CD4-positive, alpha-beta T cell treated with Interleukin-1 beta for 1 hour (primary cell): ENCODE measurements around the gene PKMYT1.
"Not testable (repeated sequence)": the region's sequence is repeated elsewhere in the genome, so short reads cannot be mapped to it uniquely, and the experiment has no call there.

ENCODE experiments used
- DNase-seq, 2 donors: peaks; one replicate each; pipeline ENCODE4 v3.0.0-alpha.2; 2020 to 2022

The PKMYT1 gene

DNA sequence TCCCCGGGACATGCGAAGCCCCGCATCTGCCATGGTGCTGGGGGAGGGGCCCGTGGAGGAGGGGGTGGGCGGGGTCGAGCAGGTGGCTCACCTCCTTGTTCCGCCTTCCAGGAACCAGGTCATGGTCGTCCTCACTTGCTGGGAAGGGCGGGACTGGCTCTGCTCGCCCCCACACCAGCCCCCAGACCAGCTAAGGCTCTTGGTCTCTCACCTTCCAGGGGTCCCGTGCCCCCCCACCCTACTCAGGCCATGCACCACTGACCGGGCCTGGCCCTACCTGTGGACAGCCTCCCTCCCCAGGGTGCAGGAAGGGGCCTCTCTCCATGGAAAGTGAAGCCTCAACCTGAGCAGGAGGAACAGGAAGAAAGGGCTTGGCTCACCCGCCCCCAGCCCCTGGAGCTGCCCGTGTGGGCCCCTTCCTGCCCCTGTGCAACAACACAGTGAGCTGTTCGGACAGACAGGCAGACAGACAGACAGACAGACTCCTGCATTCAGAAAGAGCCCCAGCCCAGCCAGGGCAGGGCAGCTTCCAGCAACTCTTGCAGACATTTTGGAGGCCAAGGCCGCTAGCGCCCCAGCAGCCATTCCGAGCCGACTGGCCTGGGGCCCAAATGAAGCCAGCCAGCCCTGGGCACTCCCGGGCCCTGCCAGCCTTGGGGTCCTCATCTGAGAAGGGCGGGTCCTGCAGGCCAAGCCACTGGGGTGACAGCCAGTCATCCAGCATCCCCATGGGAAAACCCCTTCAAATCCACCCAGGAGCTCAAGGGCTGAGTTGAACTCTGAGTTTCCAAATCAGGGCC lies 24.3 kb downstream of the PKMYT1 start:
- no peak for DNase-seq

DNA sequence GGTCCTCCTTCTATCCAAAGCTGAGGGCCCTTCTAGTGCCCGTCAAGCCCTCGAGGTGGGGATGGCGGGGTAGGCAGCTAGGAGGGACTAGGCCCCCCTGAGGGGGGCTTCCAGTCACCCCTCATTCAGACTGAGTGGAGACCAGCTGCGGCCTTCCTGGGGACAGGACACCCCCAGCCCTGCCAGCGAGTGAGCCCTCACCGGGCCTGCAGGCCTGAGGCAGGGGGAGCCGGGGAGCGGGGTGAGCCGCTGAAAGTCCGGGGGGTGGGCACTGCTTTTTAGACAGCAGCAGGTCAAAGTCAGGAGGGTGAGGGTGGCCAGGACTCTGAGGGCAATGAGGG lies 24.8 kb downstream of the PKMYT1 start:
- no peak for DNase-seq

DNA sequence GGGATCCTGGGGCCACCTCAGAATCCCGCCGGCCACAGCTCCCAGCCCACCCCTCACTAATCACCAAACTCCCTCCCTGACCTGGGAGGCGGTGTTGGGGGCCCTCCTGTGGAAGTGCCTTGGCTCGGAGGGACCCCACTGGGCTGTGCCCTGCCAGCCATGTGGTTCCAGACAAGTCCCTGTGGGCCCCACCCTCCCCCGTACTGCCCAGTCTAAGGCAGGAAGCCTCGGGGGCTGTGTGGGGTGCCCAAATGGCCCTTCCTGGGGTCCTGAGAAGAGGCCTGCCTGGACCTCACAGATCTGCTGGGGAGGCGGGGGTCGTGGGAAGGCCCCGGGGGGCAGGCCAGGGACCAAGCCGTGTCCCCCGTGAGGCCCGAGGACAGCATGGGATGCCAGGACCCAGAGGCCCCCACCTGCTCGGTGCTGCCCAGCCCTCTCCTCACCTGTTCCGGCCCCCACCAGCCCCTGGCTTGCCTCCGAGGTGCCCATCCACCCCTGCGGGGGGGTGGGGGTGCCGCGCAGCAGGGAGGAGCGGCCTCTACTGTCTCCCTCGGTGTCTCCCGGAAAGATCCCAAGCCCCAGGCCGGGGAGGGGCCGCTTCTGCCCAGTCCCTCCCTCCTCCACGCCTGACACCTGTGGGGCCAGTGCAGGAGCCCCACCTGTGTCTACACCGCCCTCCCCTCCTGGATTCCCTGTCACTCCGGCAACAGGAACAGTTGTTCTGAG lies 25.4 kb downstream of the PKMYT1 start:
- no peak for DNase-seq

DNA sequence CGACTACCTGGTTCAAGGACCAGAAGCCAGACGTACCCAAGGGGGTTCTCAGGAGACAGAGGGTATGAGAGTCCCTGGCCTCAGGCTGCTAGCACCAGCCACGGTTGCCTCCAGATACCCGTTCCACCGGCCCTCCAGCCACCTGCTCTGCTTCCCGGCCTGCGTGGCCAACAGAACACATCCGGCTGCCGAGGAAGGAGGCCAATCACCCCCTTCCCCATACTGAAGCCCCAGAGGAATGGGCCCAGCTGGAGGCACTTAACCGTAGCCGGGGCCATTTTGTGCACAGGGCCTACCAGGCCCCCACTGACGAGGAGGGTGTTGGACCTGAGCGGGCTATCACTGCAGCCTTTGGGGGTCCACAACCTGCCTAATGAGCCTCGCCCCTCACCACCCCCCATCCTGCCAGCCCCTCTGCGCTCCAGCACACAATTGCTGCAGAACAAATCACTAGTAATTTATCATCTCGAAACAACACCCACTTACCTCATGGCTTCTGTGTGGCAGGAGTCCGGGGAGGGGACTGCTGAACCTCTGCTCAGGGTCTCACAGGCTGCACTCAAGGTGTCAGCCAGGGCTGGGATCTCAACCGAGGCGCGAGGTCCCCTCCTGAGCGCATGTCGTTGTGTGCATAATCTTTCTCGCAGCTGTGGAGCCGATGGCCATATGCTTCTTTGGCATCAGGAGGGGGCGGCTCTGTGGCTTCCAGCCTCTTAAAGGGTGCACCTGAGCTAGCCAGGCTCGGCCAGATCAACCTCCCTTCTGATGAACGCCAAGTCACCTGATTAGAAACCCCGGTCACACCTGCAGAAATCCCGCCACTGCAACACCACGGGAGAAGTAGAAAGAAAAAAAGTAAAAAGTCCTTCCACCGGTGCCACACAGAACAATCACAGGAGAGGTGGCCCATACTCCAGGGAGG lies 26.3 kb downstream of the PKMYT1 start:
- no peak for DNase-seq

GRCh38 chr16:2952679-2953078 lies 27.6 kb downstream of the PKMYT1 start:
- DNase-seq = no peak

DNA sequence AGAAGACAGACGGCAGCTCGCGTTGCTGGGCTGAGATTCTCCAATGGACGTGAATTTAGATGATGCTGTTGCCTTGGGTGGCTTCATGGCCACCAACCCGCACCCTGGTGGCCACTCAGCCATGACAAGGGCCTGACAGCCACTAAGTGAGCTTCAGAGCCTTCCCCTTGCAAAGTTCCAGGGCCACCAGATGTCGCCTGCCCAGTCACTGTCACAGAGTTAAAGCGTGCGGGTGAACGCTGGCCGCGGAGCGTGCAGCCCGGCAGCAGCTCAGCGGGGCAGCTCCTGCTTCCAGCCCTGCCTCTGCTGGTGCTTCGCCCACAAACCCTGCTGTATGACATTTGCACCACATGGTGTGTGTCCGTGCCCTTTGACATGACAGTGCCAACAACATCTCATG lies 29.5 kb downstream of the PKMYT1 start:
- DNase-seq = no peak

DNA sequence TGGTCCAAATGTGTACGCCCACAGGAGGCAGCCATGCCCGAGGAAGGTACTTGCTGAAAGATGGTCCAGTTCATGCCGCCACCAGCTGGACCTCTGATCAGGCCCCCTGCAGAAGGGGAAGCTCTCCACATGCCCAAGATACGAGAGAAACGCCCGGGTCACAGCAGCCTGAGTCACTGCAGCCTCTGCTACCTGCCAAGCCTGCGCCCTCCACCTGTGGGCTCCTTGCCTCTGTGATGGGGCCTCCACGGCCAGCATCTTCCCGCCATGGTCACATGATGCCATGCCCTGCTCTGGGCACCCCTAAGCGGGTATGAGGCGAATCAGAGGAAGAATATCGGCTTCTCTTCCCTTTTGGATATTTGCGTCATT lies 29.9 kb downstream of the PKMYT1 start:
- no peak for DNase-seq

GRCh38 chr16:2949705-2950352 lies 30.4 kb downstream of the PKMYT1 start:
- DNase-seq = no peak

- no peak for DNase-seq
Observed at GRCh38 chr16:2948807-2949704, 31.2 kb downstream of the PKMYT1 start.

DNA sequence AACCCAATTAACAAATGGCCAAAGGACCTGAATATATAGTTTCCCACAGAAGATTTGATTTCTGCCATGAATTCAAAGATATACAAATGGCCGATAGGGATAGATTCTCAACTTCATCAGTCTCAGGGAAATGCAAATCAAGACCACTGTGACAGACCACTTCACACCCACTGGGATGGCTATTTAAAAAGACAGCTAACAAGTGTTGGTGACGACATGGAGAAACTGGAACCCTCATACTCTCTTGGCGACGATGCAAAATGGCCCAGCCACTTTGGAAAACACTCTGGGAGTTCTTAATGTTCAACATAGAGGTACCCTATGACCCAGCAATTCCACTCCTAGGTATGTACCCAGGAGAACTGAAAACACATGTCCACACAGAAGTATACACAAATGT lies 33.6 kb downstream of the PKMYT1 start:
- no peak for DNase-seq

DNA sequence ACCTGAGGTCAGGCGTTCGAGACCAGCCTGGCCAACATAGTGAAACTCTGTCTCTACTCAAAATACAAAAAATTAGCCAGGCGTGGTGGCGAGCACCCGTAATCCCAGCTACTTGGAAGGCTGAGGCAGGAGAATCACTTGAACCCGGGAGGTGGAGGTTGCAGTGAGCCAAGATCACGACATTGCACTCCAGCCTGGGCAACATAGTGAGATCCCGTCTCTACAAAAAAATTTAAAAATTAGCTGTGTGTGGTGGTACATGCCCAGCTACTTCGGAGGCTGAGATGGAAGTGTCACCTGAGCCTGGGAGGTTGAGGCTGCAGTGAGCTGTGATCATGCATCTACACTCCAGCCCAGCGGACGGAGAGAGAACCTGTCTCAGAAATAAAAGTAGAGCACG lies 36.5 kb downstream of the PKMYT1 start:
- DNase-seq = not testable (repeated sequence)

DNA sequence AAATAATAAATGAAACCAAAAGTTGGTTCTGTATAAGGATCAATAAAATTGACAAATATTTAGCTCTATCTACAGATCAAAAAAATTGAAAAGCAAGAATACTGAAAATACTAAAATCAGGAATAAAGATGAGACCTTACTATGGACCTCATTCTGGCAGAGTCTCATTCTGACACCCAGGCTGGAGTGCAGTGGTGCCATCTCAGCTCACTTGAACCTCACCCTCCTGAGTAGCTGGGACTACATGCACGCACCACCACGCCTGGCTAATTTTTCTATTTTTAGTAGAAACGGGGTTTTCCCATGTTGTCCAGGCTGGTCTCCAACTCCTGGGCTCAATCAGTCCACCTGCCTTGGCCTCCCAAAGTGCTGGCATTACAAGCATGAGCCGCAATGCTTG lies 38.2 kb downstream of the PKMYT1 start:
- no peak for DNase-seq

GRCh38 chr16:2939968-2940367 lies 40.3 kb downstream of the PKMYT1 start:
- no peak for DNase-seq

DNA sequence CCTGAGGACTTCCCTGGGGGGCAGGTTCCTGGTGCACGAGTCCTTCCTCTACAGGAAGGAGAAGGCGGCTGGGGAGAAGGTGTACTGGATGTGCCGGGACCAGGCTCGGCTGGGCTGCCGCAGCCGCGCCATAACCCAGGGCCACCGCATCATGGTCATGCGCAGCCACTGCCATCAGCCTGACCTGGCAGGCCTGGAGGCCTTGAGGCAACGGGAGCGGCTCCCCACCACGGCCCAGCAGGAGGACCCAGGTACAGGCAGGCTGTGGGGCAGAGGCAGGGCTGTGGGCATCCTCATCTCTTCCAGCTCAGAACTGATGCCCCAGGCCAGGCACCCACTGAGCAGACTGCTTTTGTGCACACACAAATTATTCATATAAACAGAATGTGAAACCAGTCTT lies 42.0 kb downstream of the PKMYT1 start:
- no peak for DNase-seq

GRCh38 chr16:2937170-2937569 lies 43.1 kb downstream of the PKMYT1 start:
- no peak for DNase-seq

GRCh38 chr16:2936436-2937011 lies 43.7 kb downstream of the PKMYT1 start:
- DNase-seq = no peak

GRCh38 chr16:2934450-2934849 lies 45.8 kb downstream of the PKMYT1 start:
- DNase-seq = no peak

GRCh38 chr16:2933701-2934100 lies 46.5 kb downstream of the PKMYT1 start:
- no peak for DNase-seq

DNA sequence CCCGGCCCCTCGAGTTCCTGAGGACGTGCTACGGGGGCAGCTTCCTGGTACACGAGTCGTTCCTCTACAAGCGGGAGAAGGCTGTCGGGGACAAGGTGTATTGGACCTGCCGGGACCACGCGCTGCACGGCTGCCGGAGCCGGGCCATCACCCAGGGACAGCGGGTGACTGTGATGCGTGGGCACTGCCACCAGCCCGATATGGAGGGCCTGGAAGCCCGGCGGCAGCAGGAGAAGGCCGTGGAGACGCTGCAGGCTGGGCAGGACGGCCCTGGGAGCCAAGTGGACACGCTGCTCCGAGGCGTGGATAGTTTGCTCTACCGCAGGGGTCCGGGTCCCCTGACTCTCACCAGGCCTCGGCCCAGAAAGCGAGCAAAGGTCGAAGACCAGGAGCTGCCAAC lies 47.1 kb downstream of the PKMYT1 start:
- no peak for DNase-seq

DNA sequence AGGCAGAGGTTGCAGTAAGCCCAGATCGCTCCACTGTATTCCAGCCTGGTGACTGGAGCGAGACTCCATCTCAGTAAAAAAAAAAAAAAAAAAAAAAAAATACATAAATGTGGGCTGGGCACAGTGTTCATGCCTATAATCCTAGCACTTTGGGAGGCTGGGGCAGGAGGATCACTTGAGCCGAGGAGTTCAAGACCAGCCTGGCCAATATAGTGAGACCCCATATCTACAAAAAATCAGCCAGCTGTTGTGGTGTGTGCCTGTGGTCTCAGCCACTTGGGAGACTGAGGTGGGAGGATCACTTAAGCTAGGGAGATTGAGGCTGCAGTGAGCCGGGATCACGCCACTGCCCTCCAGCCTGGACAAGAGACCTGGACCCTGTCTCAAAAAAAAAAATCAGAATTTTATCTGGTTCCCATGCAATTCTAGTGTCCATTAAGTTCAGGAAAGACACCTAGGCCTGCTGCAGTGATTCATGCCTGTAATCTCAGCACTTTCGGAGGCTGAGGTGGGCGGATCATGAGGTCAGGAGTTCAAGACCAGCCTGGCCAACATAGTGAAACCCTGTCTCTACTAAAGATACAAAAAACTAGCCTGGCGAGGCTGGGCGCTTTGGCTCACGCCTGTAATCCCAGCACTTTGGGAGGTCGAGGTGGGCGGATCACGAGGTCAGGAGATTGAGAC lies 48.9 kb downstream of the PKMYT1 start:
- DNase-seq = not testable (repeated sequence)

DNA sequence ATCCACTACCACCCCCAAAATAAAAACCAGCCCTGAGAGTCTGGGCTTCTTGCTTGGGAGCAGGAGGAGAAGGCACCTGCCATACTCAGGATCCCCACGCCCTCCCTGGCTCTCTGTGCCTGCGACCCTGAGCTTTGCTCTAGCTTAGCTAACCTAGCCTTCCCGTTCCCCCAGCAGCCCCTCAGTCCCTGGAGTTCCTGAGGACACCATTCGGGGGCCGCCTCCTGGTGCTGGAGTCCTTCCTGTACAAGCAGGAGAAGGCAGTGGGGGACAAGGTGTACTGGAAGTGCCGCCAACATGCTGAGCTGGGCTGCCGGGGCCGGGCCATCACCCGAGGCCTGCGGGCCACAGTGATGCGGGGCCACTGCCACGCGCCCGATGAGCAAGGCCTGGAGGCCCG lies 50.0 kb downstream of the PKMYT1 start:
- DNase-seq = no peak
